ENCODE results near the gene DLG2.

Gene DLG2

GRCh38 chr11:84255483-84255882 is 1371.7 kb downstream of the DLG2 start:
- no peak for TF ChIP-seq EZH2phosphoT487 (IDR thresholded peaks at IDR 0.05; ENCODE audit: borderline replicate concordance, low read length)
- no peak for TF ChIP-seq CTCF (IDR thresholded peaks at IDR 0.05; ENCODE audit: low read depth, low read length, poor library complexity, severe bottlenecking)
- Histone ChIP-seq H3K36me3 (ENCODE audit: control insufficient read depth, low read length) (no peaks in the 10 kb centered on the region), H3K27me3 (ENCODE audit: control insufficient read depth, low read length) (no peaks in the 10 kb centered on the region), H3F3A (ENCODE audit: control insufficient read depth, insufficient read depth) (no peaks in the 10 kb centered on the region), H3K4me1 (ENCODE audit: control insufficient read depth, low read length) (no peaks in the 10 kb centered on the region), H3K4me3 (ENCODE audit: low read length) (no peak overlapping the region), H3K9me2 (replicated peaks; ENCODE audit: control insufficient read depth, low read length) (no peaks in the 10 kb centered on the region), H3K79me2 (ENCODE audit: control insufficient read depth, low read length) (no peaks in the 10 kb centered on the region), H4K20me1 (ENCODE audit: control insufficient read depth, insufficient read depth, low read depth, low read length) (no peaks in the 10 kb centered on the region), H3K27ac (ENCODE audit: low read depth, low read length) (no peak overlapping the region), H3K9me3 (ENCODE audit: control insufficient read depth, insufficient read depth, low read length) (no peaks in the 10 kb centered on the region), H3K4me2 (ENCODE audit: low read length) (no peak overlapping the region)

- Histone ChIP-seq H3K9me2 (replicated peaks; ENCODE audit: control insufficient read depth, low read length) (no peaks in the 10 kb centered on the region), H3K27ac (ENCODE audit: low read depth, low read length) (no peak overlapping the region), H3K4me1 (ENCODE audit: control insufficient read depth, low read length) (peaks cover 6% of the 10 kb centered on the region)
Measured at GRCh38 chr11:84250834-84251613, 1376.1 kb downstream of the DLG2 start.

GRCh38 chr11:84249344-84250135 is 1377.6 kb downstream of the DLG2 start:
- Histone ChIP-seq H3F3A (ENCODE audit: control insufficient read depth, insufficient read depth) (no peaks in the 10 kb centered on the region), H3K4me1 (ENCODE audit: control insufficient read depth, low read length) (peaks cover 6% of the 10 kb centered on the region), H3K4me2 (ENCODE audit: low read length) (no peak overlapping the region), H3K4me3 (ENCODE audit: low read length) (no peak overlapping the region), H3K27me3 (ENCODE audit: control insufficient read depth, low read length) (no peaks in the 10 kb centered on the region), H3K9me2 (replicated peaks; ENCODE audit: control insufficient read depth, low read length) (no peaks in the 10 kb centered on the region), H3K9me3 (ENCODE audit: control insufficient read depth, insufficient read depth, low read length) (no peaks in the 10 kb centered on the region), H3K79me2 (ENCODE audit: control insufficient read depth, low read length) (no peaks in the 10 kb centered on the region), H3K27ac (ENCODE audit: low read depth, low read length) (no peak overlapping the region), H4K20me1 (ENCODE audit: control insufficient read depth, insufficient read depth, low read depth, low read length) (no peaks in the 10 kb centered on the region), H3K36me3 (ENCODE audit: control insufficient read depth, low read length) (no peaks in the 10 kb centered on the region)
- TF ChIP-seq CTCF (IDR thresholded peaks at IDR 0.05; ENCODE audit: low read depth, low read length, poor library complexity, severe bottlenecking) (no peak), EZH2phosphoT487 (IDR thresholded peaks at IDR 0.05; ENCODE audit: borderline replicate concordance, low read length) (no peak)

More at GRCh38 chr11:84250834-84251613, 1376.1 kb downstream of the DLG2 start:
- Histone ChIP-seq H3K27me3 (ENCODE audit: control insufficient read depth, low read length) (no peaks in the 10 kb centered on the region), H4K20me1 (ENCODE audit: control insufficient read depth, insufficient read depth, low read depth, low read length) (no peaks in the 10 kb centered on the region), H3F3A (ENCODE audit: control insufficient read depth, insufficient read depth) (no peaks in the 10 kb centered on the region), H3K4me3 (ENCODE audit: low read length) (no peak overlapping the region), H3K36me3 (ENCODE audit: control insufficient read depth, low read length) (no peaks in the 10 kb centered on the region), H3K9me3 (ENCODE audit: control insufficient read depth, insufficient read depth, low read length) (no peaks in the 10 kb centered on the region), H3K4me2 (ENCODE audit: low read length) (no peak overlapping the region), H3K79me2 (ENCODE audit: control insufficient read depth, low read length) (no peaks in the 10 kb centered on the region)
- no peak for TF ChIP-seq CTCF (IDR thresholded peaks at IDR 0.05; ENCODE audit: low read depth, low read length, poor library complexity, severe bottlenecking)
- no peak for TF ChIP-seq EZH2phosphoT487 (IDR thresholded peaks at IDR 0.05; ENCODE audit: borderline replicate concordance, low read length)

Data from DOHH2 (cell line).